Measurements from ENCODE around the gene KSR2.

GRCh38 chr12:117580718-117581062 is 388.1 kb downstream of the KSR2 start:
- TF ChIP-seq EP300 (IDR thresholded peaks at IDR 0.05): no peak
- TF ChIP-seq CTCF (IDR thresholded peaks at IDR 0.05): no peak
